Right lobe of liver (tissue), 4 donors: ENCODE data around the gene EDIL3.

Experiments used
- CTCF ChIP-seq, 4 donors: fragments of 200-600 bp in 3 of 4; fragments of 450-650 bp in 1 of 4; IDR thresholded peaks; one replicate each; pipeline versions ENCODE4 v1.5.1 to v1.8.0; 2016 to 2022; ENCODE audit warnings: antibody characterized with exemption in 4 of 4, mild to moderate bottlenecking in 2 of 4
- POLR2A ChIP-seq: fragments of 450-650 bp; IDR thresholded peaks from one replicate; pipeline ENCODE4 v1.6.1; 2017; ENCODE audit warnings: antibody characterized with exemption, mild to moderate bottlenecking
- donor health status: DM: no; HTN: no; CAD: no.
- donor health status: DM: no; HTN: no; CAD: no.
- donor health status: DM: no; HTN: yes; CAD: no.

GRCh38 chr5:83972236-83972635 lies 412.4 kb downstream of the EDIL3 start:
- TF ChIP-seq CTCF (IDR thresholded peaks at IDR 0.05) (no peak), POLR2A (no peak)
